Muscle of arm (tissue), 12 donors: ENCODE results near the gene IL27RA. TPM values are rescaled to one million over a fixed set of nuclear protein-coding genes. Genes with fewer than 3 reads are reported as not detected.
"Not testable (repeated sequence)": the region's sequence is repeated elsewhere in the genome, so short reads cannot be mapped to it uniquely, and the experiment has no call there.

ENCODE experiments used
- DNase-seq: peaks from one replicate; pipeline ENCODE4 v3.0.0-alpha.2; 2013
- polyA plus RNA-seq, 12 donors: library from polyadenylated mRNA; unstranded; fragments of 120-200 nt; gene quantifications; one replicate each; pipeline ENCODE4 v1.2.1, GENCODE V29; 2013; ENCODE audit not compliant: insufficient read length in 12 of 12

The IL27RA gene
- polyA plus RNA-seq, 12 donors: 2.0 to 8.2 (median 2.8) TPM; not detected in 1

DNA sequence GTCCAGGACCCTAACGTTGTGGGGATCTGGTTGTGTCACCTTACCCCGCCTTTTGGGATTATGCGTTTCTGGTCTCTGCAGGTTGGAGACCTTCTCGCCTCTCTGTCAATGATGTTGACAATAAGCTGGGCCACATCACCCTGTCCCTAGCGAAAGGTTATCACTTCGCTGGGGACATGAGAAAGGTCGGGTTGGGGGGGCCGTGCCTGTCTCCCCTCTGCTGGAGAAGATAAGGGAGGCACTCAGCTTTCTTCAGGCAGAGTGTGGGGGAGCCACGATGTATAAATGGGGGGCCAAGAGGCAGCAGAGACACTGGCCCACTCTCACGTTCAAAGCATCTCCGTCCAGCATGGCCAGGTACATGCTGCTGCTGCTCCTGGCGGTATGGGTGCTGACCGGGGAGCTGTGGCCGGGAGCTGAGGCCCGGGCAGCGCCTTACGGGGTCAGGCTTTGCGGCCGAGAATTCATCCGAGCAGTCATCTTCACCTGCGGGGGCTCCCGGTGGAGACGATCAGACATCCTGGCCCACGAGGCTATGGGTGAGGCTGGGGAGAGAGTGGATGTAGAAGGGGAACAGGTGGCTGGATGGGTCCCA lies 3.6 kb upstream of the IL27RA start, which contains the start of gene RLN3:
RLN3 (plus strand) TSS at position 293 of the 595 bp plus-strand sequence; CDS start at position 350, 57 bp downstream.
- DNase-seq: no peak

DNA sequence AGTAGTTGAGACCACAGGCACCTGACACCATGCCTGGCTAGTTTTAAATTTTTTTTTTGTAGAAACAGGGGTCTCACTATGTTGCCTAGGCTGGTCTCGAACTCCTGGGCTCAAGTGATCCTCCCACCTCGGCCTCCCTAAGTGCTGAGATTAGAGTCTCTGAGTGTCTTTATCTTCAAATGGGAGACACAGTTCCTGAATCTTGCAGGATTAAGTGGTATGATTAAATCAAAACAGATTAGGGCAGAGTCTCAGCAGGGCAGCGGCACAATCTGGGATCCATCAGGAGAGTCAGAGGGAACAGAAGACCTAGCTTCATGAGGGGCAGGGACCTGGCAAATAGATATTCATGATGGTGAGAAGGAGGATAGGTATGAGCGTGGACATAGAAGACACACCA lies 2.7 kb upstream of the IL27RA start:
- DNase-seq: no peak

DNA sequence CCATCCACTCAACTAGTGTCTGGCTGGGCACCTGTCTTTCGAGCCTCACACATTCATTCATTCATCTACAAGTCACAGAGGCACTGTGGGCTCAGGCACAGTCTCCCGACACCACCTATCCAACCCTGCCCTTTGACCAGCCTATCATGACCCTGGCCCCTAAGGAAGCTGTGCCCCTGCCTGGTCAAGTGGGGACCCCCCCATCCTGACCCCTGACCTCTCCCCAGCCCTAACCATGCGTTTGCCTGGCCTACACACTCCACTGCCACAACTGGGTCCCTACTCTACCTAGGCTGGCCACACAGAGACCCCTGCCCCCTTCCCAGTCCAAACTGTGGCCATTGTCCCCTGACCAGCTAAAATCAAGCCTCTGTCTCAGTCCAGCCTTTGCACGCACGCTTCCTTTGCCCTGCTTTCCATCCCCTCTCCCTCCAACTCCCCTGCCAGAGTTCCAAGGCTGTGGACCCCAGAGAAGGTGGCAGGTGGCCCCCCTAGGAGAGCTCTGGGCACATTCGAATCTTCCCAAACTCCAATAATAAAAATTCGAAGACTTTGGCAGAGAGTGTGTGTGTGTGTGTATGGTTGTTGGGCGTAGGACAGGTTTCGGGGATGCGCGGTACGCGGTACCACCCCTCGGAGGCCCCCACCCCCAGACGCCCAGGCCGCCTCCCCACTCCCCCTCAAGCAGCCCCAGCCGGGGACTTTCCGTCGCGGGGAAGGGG lies 404 bp upstream of the IL27RA start:
- DNase-seq: no peak

DNA sequence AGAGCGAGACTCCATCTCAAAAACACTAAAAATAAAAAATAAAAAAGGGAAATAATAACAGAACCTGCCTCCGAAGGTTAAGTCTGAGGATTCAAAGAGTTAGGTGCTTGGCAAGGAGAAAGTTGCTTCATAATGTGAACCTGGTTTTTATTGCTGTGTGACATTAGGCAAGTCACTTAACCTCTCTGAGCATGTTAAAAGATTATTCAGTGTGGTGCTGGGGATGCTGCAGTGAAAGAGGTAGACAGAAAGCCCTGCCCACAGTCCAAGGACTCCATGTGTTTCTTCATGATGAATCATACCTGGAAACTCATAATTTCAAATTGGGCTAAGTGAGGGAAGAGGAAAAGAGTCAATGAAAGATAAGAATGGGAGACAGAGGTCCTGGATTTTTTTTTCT lies 2.4 kb downstream of the IL27RA start:
- no peak for DNase-seq

DNA sequence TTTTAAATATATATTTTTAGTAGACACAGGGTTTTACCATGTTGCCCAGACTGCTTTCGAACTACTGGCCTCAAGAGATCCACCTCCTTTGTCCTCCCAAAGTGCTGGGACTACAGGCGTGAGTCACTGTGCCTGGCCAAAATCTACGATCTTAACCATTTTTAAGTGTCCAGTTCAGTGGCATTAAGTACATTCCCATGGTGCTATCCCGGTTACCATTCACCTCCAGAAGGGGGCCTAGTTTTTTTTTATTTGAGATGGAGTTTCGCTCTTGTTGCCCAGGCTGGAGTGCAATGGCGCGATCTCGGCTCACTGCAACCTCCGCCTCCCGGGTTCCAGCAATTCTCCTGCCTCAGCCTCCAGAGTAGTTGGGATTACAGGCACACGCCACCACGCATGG lies 3.6 kb downstream of the IL27RA start:
- not testable (repeated sequence) for DNase-seq

DNA sequence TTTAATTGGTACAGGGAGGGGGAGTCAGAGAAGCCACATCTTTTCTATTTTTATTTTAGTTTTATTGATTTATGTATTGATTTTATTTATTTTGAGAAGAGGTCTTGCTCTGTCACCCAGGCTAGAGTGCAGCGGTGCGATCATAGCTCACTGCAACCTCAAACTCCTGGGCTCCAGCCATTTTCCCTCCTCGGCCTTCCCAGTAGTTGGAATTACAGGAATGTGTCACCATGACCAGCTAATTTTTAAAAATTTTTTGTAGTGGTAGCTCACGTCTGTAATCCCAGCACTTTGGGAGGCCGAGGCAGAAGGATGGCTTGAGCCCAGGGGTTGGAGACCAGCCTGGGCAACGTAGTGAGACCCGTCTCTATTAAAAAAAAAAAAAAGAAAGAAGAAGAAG lies 4.1 kb downstream of the IL27RA start:
- no peak for DNase-seq

DNA sequence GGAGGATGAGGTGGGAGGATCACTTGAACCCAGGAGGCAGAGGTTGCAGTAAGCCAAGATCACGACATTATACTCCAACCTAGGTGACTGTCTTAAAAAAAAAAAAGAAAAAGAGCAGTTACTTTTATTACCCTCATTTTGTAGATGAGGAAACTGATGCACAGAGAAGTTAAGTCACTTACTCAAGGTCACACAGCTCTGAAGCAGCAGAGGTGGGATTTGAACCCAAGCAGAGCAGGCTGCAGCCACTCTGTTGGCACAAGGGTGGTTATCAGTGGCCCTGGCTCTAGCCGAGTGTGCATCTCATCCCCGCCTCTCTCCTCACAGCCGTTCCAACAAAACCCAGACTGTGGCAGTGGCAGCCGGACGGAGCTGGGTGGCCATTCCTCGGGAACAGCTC lies 7.6 kb downstream of the IL27RA start:
- DNase-seq: no peak

DNA sequence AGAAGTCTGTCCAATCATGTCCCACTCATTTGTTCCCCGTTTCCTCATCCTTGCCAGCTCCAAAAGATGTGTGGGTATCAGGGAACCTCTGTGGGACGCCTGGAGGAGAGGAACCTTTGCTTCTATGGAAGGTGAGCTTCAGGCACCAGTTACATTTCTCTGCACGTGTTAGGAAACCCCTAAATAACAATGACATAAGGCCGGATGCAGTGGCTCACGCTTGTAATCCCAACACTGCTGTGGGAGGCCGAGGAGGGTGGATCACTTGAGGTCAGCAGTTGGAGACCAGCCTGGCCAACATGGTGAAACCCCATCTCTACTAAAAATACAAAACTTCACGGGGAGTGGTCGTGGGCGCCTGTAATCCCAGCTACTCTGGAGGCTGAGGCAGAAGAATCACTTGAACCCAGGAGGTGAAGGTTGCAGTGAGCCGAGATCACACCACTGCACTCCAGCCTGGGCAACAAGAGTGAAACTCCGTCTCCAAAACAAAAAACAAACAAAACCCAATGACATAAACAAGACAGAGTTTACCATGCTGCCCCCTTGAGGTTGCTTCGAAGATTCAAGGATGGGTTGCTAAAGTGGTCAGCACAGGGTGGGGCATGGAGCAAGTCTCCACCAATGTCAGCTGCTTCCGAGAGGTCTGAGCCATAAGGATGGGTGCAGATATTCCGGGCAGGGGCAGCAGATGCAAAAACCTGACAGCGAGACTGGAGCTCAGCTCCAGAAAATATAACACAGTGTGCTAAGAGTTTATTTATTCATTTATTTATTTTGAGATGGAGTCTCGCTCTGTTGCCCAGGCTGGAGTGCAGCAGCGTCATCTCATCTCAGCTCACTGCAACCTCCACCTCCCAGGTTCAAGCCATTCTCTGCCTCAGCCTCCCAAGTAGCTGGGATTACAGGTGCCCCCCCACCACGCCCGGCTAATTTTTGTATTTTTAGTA lies 11.4 kb downstream of the IL27RA start:
- DNase-seq: peak; percentile 74

DNA sequence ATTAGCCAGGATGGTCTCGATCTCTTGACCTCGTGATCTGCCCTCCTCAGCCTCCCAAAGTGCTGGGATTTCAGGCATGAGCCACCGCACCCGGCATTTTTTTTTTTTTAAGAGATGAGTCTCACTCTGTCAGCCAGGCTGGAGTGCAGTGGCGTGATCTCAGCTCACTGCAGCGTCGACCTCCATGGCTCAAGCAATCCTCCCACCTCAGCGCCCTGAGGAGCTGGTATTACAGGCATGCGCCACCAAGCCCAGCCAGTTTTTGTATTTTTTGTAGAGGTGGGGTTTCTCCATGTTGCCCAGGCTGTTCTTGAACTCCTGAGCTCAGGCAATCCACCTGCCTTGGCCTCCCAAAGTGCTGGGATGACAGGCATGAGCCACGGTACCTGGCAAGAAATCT lies 16.3 kb downstream of the IL27RA start:
- DNase-seq: not testable (repeated sequence)

DNA sequence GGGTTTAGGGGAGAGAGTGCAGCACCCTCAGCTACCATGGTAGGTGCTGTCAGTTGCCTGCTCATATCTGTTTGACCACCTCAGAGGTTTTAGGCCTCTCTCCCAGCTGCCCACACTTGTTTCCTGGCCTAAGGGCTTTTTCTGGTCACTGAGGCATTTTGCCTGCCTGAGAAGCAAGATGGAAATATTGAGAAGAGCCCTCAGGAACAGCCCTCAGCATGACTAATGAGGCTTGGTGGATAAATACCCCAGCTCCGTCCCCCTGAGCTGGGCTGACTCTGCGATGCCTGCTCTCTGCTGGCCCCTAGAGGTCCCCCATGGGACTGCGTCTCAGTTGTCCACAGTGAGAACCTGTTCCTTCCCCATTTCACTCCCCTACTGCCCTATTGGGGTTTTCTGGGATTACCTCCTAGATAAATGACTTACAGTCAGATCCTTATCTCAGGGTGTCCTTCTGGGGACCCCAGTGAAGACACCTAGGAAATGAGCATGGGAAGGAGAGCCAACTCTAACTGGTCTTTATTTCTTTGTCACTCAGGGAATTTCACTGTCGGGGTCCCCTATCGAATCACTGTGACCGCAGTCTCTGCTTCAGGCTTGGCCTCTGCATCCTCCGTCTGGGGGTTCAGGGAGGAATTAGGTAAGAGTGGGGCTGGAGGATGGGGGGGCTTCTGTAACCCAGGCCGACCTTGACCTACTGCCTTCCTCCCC lies 17.0 kb downstream of the IL27RA start:
- no peak for DNase-seq

DNA sequence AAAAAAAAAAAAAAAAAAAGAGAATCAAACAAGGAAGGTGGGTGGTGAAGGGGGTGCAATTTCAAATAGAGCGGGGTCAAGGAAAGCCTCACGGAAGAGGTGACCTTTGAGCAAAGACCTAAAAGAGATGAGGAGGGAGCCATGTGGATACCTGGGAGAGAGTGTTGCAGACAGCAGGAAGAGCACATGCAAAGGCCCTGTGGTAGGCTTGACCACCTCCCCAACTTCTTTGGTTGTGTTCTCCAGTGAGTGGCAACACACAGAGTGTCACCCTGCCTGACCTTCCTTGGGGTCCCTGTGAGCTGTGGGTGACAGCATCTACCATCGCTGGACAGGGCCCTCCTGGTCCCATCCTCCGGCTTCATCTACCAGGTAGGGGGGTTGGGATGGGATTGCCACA lies 18.9 kb downstream of the IL27RA start:
- DNase-seq: no peak

DNA sequence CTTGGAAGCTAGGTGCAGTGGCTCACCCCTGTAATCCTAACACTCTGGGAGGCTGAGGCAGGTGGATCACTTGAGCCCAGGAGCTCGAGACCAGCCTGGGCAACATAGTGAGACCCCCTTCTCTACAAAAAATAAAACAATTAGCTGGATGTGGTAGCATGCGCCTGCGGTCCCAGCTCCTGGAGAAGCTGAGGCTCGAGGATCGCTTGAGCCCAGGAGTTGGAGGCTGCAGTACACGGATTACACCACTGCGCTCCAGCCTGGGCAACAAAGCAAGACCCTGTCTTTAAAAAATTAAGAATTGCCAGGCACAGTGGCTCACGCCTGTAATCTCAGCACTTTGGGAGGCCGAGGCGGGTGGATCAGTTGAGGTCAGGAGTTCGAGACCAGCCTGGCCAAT lies 19.4 kb downstream of the IL27RA start:
- not testable (repeated sequence) for DNase-seq

DNA sequence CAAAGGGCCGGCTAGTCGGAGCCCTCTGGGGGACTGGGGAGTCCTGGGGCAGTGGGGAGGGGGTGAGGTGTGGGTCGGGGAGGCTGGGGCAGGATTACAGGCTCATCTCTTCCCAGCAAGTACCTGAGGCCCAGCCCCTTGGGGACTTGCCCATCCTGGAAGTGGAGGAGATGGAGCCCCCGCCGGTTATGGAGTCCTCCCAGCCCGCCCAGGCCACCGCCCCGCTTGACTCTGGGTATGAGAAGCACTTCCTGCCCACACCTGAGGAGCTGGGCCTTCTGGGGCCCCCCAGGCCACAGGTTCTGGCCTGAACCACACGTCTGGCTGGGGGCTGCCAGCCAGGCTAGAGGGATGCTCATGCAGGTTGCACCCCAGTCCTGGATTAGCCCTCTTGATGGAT lies 20.4 kb downstream of the IL27RA start:
- DNase-seq: no peak

DNA sequence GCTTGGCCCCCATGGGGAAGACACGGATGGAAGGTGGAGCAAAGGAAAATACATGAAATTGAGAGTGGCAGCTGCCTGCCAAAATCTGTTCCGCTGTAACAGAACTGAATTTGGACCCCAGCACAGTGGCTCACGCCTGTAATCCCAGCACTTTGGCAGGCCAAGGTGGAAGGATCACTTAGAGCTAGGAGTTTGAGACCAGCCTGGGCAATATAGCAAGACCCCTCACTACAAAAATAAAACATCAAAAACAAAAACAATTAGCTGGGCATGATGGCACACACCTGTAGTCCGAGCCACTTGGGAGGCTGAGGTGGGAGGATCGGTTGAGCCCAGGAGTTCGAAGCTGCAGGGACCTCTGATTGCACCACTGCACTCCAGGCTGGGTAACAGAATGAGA lies 20.9 kb downstream of the IL27RA start:
- DNase-seq: no peak

DNA sequence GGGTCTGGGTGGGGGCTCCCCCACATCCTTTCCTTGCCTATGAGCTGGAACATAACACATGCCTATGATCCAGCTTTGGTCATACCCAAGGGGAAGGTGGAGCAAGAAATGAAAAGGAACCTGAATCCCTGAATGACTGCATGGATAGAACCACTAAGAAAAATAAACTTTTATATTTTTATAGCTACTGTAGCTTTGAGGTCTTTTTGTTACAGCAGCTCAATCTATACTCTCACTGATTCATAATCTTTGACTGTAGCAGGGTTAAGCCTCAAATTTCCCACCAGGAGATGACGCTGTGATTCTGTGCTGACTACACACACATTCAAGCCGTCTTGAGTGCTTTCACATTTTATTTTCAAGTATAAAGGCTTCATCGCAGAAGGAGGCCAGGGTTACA lies 21.5 kb downstream of the IL27RA start:
- DNase-seq: no peak

DNA sequence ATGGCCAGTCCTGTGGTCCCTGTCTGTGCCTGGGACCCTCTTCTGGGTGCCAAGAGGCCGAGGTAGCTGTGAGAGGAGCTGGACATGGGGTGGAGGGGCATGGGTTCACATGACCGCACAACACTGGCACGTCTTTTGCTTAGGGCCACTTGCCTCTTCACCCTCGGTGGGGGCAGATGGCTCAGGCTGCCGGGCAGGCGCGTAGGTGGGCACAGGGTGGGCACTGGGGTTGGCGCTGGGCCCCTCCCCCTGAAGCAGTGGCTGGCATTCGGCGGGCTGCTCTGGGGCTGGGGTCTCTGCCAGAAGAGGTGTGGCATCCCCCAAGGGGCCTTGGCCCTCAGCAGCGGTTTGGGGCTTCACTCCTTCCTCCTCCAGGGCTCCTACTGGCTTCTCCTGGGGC lies 21.9 kb downstream of the IL27RA start:
- no peak for DNase-seq

DNA sequence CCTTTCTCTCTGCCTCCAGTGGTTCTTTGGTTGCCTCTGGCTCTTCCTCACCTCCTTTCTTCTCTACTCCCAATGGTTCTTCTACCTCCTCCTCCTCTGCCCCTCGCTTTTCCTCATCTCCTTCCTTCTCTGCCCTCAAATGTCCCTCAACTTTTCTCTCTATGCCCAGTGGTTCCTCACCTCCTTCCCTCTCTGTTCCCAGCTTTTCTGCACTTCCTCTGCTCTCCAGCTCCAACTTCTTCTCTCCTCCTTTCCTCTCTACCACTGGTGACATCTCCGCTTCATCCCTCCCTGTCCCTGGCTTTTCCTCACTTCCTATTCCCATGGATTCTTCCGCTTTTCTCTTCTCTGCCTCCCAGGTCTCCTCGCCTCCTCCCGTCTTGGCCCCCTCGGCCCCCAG lies 22.5 kb downstream of the IL27RA start:
- DNase-seq: no peak

DNA sequence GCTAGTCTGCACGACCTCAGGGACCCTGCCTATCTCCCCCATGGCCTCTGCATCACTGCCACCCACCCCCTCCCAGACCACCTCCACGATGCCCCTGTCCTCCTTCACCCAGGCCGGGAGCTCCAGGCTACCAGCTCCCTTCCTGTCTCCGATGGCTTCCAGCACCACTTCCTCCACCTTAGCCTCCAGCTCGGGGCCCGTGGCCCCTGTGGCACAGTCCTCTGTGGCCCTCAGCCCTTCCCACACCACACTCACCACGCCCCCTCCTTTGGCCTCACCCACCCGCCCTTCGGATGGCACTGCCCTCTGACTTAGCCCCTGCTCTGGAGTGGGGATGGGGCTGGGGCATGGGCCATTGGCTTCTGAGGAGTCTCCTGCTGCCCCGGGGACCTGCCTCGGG lies 23.2 kb downstream of the IL27RA start:
- DNase-seq: no peak

DNA sequence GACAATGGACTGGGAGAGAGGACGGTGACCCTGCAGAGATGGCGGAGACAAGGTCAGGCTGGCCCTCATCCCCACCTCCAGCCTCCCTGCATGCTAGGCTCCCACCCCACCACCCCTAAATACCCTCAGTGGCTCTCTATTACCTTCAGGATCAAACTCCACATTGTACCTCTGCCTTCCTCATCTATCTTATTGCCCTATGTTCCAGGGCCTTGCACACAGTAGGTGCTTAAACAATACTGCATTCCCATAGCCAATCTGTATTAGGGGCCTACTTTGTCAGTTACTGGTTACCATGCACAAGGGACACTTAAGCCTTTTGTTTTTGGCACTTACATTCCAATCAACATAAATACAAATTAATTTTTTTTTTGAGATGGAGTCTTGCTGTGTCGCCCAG lies 23.8 kb downstream of the IL27RA start:
- no peak for DNase-seq

DNA sequence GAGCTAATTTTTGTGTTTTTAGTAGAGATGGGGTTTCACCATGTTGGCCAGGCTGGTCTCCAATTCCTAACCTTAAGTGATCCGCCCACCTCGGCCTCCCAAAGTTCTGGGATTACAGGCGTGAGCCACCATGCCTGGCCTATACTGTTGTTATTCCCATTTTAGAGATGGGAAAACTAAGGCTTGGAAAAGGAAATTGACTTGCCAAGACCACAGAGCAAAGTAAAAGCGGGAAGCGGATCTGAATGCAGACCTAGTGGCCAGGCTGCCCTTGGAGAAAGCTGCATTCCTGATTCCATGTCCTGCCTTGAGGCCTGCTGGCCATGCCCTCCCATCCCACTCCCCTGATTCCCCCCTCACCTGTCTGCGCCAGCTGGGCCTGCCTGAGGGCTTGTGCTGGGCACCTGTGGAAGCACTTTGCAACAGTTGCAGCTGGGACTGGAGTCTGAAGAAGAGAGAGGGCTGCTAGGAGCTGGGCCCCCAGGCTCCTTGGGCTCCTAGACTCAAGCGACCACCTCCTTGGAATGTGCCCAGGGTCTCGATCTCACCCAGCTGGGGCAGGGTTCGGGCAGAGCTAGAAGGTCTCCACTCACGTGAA lies 24.6 kb downstream of the IL27RA start:
- DNase-seq: no peak

DNA sequence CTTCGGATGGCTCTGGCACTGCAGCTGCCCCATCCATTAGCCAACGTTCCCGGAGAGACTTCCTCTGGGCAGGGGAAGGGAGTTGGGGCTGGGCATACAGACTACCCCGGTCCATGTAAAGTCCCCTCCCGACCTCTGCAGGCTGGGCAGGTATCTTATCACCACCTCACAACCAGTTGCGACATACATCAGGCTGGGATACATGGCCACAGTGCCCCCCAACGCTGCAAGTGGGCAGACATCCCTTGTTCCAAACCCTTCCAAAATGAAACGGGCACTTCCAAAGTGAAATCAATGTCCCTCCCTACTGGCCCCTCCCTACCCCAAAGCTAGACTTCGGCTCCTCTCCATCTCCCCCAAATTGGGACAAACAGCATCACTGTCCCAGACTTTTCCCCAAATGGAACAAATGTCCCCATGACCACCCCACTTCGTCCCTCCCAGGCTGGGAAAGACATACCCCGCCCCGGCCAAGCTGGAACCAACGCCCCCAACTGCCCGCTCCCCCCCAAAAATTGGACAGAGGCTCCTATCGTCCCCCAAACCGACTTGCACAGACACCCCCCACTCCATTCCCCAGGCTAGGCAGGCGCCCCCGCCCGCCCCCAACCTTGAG lies 25.3 kb downstream of the IL27RA start:
- DNase-seq: no peak
